HG03575 (cell line): Measurements from ENCODE around the gene PMVK.

Experiments used
- ATAC-seq: cut with Tn5 transposase; IDR thresholded peaks from one replicate; pipeline ENCODE4 v1.9.1; 2021; ENCODE audit not compliant: unreplicated experiment, insufficient number of reproducible peaks, low FRiP score; ENCODE audit errors: extremely low read depth

Gene PMVK

DNA sequence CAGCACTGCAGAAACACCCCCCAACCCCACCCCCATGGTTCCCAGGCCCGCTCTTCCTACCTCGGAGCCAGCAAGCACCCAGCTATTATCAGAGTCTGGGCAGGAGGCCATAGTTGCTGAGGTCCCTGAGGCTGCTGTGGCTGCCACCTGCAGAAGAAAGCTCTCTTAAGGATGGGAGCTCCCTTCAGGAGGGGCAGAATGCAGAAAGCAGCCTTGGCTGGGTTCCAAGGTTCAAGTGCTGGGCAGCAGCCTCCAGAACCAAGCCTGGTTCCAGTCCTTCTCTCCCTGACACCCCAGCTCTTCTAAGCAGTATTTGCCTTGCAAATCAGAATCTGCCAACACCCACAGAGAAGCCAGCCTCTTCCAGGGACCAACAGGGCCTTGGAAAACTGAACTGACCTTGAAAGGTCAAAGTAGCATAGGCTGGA, 17.1 kb upstream of the PMVK start:
- no peak for ATAC-seq

DNA sequence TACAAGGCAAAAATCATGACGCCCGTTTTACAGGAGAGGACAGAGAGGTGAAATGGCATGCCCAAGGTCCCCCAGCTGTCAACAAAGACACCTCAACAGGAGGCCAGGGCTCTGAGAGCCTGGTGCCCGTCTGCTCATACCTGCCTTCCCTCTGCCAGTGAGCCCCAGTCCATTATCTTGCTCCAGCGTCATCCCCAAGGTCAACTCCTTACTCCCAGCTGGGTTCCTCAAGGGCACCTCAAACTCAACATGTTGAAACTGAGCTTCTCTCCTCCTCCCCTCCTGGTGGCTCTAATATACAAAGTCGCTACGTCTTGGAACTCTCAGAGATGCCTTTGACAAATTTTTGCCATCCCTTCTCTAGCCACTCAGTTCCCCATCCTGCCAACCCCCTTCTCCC, 16.1 kb upstream of the PMVK start:
- no peak for ATAC-seq

DNA sequence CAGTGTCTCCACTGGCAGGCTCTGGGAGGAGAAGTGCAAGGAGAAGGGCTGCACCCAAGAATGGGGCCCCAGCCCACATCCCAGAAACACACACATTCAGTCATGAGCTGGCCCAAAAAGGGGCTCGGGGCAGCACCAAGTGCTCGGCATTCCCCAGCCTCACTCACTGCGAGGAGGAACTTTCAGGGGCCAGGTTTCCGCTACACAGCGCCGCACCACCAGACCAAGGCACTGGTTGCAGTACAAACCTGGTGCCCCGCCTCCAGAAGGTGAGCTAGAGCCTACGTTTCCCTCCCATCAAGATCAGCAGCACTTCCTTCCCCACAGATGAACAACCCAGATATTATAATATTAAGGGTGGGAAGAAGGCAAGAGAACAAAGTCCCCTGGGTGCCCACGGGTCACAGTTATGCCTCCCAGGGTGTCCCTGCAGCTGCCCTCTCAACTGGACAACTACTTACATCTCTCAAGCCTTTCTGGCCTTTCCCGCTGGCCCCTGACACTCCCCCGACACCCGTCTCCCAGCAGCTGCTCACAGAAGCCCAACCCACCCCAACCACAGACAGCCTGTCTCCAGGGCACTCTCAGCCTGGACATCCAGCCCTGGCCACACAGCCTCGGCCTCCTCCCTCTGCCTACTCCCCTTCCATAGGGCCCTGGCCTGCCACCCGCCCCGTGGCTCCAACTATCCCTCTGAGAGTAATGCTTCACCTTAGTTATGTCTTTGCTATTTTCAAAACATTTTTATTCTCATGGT, 15.6 kb upstream of the PMVK start:
- no peak for ATAC-seq

DNA sequence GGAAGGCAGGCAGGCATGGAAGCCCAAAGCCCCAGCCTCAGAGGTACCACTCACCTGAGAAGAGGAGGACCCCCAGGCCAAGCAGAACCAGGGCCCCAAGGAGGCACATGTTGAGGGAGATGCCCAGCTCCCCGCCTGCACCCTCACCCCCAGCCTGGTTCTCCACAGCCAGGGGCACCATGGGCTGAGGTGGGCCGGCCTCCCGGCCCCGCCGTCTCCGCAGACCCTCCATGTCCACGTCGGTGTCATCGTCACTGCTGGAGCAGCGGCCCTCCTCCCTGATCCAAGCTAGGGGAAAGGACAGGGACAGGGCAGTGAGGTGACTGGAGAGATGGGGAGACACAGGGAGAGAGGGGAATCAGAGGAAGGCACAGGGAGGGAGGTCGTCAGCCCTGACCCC, 11.6 kb upstream of the PMVK start:
- no peak for ATAC-seq

DNA sequence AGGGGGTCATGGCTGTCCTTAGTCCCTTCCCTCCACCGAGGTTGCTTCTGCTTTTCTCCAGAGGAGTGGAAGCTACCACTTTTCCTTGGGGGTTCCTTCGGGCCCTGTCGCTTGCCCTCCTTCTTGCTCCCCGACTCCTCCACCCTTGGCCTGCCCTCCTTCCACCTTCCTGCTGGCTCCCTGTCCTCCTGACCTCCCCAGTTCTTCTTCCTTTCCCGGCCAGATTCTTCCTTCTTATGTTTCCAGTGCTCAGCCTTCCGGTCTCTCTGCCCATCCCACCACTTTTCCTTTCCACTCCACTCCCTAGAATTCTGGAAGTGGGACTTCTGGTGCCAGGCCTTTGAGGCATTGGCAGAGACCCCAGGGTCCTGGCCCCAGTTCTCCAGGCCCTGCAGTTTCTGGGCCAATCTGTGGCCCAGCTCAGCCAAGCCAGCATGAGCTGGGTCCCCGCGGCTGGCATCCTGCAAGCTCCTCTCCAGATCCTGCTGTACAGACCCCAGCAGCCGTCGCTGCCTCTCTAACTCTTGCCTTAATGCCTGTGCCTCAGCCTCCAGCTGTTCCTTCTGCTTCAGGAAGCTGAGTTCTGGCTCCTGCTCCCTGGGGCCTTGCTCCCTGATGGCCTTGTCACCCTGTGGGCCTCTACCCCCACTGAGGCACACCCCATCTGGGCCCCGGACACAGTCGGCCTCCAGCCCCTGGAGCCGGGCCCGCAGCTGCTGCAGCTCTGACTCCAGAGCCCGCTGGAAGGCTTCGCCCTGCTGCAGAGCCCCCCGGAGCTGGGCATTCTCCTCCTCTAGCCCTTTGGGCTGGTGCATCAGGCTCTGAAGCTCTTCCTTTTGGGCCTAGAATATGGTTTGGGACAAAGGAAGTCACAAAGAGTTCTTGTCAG, 9.7 kb upstream of the PMVK start:
- no peak for ATAC-seq

DNA sequence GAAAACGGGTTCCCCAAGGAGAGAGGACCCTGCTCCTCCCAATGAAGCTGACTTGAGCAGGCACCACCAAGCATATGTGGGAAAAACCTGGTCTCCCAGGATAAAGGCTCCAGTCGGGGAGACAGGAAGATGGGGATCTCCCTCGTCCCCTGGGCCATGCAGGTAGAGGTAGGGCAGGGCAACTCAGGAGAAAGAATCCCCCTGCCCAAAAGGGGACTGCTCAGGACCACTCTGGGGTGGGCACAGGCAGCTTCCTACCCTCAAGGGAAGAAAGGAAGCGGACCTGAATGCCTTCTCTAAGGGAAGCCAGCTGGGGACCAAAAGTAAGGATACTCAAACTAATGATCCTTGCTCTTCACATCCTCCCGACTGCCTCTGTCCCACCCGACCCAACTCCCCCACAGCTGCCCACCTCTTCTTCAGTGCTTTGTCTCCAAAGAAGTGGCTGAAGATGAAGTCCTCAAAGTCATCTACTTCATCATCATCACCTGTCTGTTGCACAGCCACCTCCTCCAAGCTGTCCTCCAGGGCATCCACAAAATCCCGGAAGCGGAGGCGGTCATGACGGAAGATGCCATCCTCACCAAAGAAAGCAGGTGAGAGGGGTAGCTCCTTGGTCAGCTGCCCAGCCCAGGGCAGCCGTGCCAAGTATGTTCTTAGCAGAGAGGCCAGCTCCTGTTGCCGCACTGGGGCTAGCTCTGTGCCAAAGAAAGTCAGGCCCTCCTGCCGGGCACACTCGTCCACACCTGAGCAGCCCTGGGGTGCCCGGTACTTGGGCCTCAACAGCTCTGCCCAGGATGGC, 8.8 kb upstream of the PMVK start:
- ATAC-seq: no peak

DNA sequence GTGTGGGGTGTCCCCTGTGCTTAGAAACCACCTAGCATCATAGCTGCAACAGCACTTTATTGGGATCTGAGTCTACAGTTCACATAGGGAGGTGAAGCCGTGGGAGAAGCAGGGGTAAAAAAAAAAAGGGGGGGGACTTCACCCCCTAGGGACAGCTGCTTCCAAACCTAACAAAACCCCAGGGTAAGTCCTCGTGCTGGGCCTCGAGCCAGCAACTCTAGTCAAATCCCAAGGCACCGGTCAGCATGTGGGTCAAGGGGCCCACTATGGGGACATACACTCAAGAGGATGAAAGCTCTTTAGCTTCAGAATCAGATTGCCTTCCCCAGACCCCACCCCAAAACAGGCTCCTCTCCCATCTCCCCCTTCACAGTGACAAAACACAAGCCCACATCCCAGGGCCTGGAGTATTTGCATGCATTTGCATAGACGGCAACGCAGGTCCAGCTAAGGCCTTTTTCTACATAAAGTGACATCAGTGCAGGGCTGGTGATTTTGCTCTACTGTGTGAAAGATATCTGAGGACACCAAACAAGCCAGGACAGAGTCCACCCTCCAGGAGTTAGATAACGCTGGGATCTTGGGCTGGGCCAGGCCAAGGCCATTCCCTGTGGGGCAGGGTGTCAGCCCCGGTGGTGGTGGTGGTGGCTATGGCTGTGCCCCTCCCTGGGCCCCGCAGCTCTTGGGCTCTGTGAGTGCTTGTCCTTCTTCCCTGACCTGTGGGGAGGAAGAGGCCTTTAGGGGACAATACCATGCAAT, 8.1 kb upstream of the PMVK start:
- no peak for ATAC-seq

DNA sequence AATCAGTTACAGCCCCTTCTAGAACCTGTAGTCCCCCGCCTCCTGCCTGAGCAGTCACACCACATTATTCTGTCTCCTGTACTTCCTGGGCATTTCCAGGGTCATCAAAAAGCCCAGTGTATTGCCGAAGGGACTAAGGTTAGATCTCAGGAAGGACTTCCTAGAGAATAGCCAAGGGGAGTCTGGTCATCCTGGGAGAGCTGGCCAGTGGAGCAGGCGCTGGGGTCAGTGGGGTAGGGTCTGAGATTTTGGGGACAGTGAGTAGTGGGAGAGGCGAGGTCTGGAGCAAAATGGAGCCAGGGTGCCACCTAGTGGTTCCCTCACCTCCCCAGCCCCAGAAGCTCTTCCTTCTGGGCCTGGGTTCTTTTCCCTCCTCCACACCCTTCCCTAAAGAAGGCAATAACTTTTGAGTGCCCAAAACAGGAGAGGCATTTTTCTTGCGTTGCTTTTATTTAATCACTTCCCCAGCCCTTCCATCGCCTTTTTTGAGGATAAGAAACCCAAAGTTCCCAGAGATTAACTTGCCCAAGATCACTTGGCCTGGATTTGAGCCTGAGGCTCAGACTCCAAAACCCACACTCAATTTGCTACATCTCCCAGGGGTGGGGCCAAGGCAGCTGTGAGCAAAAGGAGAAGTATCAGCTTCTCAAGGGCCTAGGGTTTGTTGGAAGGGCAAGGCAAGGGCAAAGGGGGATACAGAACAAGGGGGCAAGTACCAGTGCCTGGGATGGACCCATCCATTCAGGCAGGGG, 7.3 kb upstream of the PMVK start:
- ATAC-seq: no peak

DNA sequence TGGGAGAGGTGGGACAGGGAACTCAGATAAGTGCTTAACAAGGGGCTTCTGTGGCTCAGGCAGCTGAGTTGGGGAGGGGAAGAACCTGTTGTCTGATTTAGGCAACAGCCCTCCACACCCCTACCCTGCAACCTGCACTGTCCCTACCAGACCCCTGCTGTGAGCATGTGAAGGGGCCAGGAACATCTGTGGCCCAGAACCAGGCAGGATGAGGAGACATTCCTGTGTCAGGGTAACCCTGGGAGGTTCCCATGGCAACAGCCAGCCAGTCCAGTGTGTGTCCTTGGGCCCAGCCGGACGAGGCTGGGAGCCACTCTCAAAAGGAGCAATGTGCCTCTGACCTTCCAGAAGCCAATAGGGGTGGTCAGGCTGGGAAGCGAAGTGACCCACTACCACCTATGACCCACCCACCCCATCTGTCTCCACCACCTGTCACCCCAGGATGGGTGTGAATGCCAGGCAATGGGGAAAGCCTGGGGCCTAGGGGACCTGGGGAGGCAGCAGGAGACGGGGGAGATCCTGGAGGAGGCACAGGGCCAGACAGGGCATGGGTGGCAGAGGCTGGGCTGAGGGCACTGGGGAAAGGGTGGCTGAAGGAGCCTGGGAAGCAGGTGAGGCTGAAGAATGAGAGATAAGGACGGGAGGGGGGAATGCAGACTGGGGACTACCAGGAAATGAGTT, 5.0 kb upstream of the PMVK start:
- no peak for ATAC-seq

DNA sequence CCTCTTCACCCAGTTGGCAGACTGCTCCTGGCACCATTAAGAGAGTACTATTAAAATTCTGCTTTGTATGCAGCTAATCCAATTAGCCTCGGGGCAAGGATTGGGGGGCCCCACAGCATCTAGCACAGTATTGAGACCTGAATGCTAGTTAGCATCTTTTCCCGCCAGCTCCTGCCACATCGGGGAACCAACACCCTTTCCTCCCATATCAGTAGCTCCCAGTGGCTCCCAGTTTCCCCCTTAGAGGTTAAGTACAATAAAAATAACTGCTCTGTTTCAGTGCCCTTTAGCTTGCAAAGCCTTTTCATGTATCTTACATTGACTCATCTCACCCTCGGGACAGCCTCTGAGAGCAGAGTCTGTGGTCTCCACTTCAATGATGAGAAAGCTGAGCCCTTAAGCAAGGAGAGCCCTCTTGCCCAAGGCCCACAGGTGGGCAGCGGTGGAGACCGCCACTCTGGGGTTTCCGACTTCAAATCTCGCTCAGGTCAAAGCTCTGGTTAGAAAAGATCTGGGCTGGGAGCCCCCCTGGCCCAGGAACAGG, 4.2 kb upstream of the PMVK start:
- no peak for ATAC-seq

DNA sequence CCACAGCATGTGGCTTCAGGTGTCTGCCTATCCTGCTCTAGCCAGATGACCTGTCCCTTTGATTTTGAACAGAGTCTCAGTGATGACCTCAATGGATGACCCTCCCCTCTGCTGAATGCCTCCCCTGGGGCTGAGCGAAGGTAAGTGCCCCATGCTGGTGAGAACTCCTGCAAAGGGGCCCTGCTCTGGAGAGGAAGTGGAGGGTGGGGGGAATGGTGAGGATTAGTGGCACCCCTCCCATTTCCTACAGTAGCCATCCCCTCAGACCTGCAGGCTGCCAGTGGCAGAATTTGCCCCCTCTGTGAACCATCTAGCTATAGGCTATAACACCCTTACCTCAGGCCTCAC, 3.7 kb upstream of the PMVK start:
- no peak for ATAC-seq

DNA sequence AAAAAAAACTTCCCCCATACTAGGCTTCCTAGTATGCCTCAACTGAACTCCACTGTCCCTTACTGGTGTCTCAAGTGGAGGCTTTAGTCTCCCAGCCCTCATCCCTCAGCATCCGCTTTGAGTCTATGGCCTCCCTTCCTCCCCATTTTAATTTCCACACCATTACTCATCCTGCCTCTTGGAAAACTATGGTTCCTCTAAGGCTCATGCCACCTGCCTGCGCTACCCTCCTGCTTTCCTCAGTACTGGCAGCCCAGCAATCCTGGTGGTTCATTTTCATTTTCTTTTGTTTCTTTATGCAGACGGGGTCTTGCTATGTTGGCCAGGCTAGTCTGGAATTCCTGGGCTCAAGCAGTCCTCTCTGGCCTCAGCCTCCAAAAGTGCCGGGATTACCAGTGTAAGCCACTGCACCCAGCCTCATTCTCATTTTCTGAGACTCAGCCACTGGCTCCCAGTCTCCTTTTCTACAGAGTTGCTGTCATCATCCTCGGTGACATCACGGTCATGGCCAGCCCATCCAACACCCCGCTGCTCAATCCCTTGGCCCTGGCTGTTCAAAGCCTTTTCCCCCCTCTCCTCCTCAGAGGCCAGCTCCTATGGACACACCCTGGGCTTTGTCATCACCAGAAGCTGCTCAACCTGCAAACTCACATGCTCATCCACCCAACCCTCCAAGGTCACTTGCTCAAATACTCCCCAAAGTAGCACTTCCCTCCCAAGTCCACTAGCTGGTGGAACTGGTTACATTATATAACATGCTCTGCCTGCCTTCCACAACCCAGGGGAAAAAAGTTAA, 2.3 kb upstream of the PMVK start:
- ATAC-seq: no peak

DNA sequence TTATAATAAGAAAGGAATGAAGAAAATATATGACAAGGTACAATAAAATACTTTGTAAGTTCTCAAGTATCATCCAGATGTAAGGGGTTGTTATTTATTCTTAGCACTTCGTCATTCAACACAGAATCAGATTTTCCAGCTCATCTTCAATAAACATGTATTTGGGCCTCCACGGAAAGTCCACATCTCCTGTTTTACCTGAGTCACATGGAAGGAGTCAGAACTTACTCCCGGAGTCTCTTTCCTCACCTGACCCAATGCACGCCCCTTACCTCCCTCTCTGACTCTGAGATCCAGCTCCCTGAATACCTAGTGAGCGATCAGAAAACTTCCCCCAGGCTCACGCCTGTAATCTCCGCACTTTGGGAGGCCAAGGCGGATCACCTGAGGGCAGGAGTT, 1.5 kb upstream of the PMVK start:
- ATAC-seq: no peak

DNA sequence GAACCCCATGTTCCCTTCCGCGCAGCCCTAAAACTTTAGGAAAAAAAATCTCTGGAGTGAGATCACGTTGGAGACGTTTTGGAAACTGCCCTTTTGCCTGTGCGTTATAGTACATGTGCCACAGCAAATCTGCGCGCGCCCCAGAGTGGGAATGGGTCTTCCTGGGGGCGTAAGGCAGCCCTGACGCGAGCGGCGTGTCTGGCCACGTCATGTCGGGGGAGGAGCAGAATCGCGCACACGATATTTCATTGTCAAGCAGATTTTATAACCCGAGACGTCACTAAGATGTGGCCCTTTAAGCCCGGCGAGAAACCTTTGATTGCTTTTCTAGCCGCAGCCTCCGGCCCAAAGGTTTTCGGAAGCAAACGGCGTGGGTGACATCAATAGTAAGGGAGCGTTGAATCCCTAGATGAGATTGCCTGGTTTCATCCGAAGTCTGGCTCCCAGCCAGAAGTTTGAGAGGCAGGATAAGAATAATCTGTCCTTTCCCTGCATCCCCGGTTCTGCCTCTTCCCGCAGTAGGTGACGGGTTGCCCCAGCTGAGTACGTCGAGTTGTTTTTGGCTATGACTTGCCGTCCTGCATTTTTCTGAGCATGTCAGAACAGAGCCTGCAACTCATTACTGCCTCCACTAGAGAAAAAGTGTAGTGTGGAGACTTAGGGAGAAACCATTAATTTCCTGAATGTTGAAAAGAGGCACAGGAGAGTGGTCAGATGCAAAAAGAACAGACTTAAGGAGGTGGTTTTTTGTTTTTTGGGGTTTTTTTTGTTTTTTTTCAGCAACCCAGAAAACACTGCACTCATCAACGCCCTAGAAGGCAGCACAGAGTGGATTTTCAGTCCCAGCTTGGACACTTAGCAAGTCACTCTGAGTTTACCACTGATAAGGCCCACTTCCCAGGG, 817 bp upstream of the PMVK start:
- no peak for ATAC-seq

DNA sequence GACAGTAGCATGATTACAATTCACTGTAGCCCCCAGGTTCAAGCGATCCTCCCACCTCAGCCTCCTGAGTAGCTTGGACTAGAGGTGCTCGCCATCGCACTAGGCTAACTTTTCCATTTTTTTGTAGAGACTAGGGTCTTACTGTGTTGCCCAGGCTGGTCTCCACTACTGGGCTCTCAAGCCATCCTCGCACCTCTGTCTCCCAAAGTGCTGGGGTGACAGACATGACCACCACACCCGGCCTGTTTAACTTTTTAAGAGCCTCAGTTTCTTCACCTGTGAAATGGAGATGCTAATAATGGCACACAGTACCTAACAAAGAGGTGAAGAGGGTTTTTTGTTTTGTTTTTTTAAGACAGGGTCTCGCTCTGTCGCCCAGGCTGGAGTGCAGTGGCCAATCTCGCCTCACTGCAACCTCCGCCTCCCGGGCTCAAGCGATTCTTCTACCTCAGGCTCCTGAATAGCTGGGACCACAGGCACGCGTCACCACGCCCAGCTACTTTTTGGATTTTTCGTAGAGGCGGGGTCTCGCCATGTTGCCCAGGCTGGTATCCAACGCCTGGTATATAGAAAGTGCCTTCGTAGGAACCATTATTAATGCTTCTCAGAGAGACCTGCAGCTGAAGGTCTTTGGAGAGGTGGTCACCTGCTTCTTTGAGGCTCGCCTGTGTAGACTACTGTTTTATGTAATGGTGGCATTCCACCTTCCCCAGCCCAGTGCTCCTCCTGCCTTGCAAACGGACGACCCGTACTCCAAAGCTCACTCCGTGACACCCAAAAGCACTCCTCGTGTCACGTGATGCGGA, 567 bp downstream of the PMVK start:
- no peak for ATAC-seq
